CD4-positive, alpha-beta T cell treated with Interleukin-4 for 4 hours (primary cell): Measurements from ENCODE around the gene PPP6R2.

Experiments used
- DNase-seq: peaks from one replicate; pipeline ENCODE4 v3.0.0-alpha.2; 2020

The PPP6R2 gene

DNA sequence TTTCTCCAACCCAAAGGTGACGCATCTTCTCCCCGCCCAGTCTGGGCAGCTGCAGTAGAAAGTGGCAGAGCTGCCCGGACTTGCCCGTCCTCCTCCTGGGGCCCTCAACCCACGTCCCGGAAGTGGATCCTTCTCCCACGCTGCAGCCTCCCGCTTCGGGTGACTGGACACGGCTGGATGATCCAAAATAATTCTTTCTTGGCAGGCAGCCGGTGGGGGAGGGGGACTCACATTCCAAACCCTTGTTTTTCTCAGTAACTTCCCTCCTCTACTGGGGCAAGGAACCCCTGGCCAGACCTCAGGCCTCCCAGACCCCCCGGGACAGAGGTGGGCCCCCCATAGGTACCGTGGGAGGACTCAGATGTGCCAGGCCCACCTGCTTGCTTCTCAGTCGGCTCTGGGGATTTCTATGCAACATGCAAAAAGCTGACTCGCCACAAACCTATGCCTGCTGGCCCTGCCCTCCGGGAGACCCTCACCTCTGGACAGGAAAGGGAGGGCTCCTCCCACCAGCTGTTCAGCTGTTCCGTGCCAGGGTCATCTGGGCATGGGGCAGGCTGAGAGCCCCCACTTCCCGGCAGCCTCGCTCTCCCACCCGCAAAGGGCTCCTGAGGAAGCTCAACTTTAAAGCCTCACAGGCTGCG, 37.1 kb upstream of the PPP6R2 start:
- no peak for DNase-seq

GRCh38 chr22:50306753-50307749, 36.1 kb upstream of the PPP6R2 start, which contains the start of gene PLXNB2:
PLXNB2 (minus strand) TSS chr22:50307646; CDS start chr22:50290584, 17,062 bp downstream.
- DNase-seq, result no peak

- DNase-seq, result no peak
These were observed 35.1 kb upstream of the PPP6R2 start for GRCh38 chr22:50307890-50308596.

- no peak for DNase-seq
These were observed 34.6 kb upstream of the PPP6R2 start for GRCh38 chr22:50308597-50308935.

- no peak for DNase-seq
These were observed 34.0 kb upstream of the PPP6R2 start for GRCh38 chr22:50308986-50309600.

DNA sequence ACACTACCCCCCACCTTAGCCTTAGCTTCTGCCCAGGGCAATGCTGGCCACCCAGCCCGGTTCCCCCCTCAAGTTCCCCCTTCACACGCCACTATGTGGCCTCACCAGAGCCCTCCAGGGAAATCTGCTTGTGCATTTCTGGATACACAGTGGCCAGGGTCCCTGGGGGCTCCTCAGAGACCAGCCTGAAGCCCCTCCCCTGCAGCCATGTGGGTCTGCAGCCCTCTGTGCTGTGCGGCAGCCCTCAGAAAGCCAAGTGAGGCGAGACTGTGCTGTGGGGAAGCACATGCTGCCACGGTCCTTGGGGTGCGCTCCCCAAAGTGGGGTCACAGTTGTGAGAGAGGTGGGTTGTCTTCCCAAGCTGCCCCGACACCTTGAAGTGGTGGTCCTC, 33.5 kb upstream of the PPP6R2 start:
- no peak for DNase-seq

GRCh38 chr22:50310031-50310722, 33.0 kb upstream of the PPP6R2 start:
- DNase-seq, result no peak

DNA sequence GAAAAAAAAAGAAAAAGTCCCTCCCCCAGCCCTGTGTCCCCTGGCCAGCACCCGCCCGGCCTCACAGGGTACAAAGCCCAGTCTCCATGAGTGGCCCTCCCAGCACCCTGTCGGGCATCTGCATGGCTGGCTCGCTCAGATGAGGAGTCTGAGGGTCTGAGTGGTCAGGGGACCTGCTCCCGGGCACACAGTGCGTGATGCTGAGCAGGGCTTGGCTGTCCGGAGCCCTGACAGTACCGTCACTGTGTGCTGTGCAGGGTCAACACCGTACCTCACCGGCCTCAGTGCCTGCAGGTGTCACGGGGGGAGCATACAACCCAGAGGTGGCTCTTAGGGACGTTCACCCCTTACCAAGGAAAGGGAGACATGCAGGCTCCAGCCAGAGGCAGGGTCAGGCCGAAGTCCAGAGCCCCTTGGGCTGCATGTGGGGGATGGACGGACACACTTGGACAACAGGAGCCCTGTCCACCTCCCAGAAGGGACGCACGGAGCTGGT, 32.1 kb upstream of the PPP6R2 start:
- no peak for DNase-seq

GRCh38 chr22:50311606-50312351, 31.3 kb upstream of the PPP6R2 start:
- no peak for DNase-seq

- DNase-seq, result no peak
These were observed 30.8 kb upstream of the PPP6R2 start for GRCh38 chr22:50312371-50312770.

DNA sequence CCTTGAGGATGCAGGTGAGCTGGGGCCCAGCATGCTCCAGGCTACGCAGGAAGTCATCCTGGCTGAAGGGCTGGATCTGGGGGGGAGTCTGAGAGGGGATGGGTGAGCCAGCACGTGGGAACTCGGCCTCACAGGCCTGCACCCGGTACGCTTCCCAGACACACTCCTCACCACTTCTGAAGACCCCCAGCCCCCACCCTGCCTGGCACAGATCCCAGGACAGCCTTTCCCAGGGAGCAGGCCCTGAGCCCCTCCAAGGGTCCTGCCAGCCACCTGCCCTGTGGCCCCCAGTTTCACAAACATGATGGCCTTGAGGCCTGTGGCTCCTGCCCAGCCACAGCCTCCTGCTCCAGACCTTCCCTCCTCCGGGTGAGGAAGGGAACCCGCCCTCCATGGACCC, 30.1 kb upstream of the PPP6R2 start:
- no peak for DNase-seq

DNA sequence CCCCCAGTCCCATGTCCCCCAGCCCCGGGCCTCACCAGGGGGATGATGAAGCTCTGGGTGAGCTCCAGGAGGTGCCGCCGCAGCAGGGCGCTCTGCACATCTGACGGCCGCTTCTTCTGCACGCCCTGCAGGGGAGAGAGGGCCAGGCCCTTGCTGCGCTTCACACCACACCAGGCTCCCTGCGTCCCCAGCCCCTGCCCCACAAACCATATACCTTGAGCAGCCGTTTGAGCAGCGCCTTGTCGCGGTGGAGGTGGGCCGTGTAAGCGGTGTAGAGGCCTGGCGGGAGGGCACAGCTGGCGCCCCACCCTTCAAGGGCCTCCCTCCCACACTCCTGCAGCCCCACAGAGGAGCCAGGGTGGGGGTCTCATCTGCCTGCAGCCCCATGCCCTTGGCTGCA, 29.5 kb upstream of the PPP6R2 start:
- DNase-seq, result no peak

DNA sequence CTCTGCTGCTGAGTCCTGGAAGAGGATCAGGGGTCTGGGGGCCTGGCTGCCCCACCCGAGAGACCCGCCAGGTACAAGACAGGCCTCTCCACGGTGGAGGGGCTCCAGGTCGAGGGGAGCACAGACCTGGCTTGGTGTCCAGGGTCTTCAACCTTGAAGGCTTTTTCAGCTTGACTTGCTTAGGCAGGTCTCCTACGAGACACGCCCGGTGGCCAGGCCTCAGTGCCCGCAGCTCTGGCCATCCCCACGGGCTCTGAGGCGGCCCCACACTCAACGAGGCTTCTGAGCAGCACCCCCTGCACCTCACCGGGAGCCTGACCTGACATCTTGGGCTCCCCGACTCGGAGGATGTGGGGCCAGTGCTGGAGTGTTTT, 29.1 kb upstream of the PPP6R2 start:
- DNase-seq, result no peak

- DNase-seq, result peak; percentile 69
These were observed 28.5 kb upstream of the PPP6R2 start for GRCh38 chr22:50314455-50315288.

DNA sequence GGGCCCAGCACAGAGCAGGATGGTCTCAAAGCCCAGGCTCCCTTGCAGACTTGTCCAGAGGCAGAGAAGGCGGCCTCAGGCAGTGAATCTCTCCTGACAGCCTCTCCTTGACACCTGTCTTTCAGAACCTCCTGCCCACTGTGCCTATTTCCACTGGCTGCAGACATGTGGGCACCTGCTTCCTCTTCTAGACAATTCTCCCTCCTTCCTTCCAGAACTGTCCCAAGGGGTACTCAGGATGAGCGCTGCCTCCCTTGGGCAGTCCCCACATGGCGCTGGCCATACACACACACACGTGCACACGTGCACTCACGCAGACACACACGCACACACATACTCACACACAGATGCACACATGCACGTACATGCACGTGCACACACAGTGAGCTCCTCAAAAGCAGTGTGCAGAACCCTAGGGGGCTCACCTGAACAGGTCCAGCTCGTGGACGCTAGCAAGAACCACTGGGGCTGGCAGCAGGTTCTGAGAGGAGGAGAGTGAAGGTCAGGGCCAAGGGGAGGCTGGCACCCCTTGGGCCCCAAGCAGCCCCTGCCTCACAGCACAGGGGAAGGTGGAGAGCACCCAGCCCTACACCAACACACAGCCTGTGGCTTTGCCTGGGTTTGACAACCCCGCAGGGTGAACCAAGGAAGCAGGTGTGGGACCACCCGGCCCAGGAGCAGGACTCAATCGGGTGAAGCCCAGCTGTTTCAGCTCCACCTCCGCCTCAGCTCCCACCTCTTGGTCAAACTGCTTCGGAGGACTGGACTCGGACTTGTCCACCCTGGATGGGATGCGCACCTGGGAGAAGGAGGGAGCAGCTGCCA, 27.6 kb upstream of the PPP6R2 start:
- DNase-seq, result no peak

DNA sequence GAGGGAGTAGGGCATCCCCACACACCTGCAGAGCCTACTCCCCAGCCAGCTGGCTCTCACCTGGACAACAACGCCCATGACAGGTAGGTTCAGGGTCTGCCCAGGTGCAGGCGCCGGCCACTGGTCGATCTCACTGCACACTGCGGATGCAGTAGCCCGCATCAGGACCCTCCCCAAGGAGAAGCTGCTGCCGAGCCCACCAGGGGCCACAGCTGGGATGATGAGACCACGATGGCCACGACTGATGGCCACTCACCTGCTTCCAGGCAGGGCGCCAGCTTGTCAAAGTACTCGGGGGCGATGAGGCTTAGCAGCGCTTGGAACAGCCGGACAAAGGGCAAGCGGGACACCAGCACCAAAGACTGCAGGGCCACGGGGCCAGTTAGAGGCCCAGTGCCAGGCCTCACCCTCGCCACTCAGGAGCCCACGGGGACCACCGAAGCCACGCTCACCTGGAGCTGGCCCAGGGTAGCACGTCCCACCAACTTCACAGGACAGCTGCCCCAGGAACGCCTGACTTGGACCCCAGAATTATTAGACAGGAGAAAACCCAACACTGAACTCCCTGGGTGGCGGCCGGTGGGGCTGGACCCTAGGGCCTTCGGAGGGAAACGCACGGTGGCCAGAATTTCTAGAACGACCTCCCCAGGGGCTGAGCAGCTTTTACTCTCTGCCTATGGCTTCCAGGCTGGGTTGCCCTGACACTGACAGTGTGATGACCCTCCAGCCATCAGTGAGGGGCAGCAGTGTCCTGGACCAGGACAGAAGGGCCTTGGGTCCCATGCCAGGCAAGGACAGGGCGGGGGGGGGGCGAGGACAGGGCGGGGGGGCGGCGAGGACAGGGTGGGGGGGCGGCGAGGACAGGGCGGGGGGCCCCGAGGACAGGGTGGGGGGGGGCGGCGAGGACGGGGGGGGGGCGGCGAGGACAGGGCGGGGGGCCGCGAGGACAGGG, 26.7 kb upstream of the PPP6R2 start:
- DNase-seq, result no peak

DNA sequence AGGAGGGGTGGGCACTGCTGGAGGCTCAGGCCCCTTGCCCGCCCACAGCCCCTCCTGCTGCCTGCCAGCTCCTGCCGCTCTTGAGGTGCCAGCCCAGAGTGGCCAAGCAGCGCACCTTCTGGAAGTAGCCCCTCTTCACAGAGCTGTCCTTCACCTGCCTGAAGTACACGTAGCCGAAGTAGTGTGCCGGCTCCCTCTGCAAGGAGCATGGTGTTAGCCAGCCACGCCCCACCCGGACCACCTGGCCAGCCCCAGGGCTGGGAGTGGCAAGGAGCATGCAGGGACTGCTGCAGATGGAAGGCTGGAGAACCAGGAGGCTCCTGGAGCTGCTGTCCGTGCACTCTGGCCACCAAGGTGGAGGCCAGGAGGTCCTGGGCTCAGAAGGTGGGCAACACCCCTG, 25.9 kb upstream of the PPP6R2 start:
- no peak for DNase-seq

GRCh38 chr22:50317674-50318073, 25.5 kb upstream of the PPP6R2 start:
- no peak for DNase-seq

- no peak for DNase-seq
These were observed 24.8 kb upstream of the PPP6R2 start for GRCh38 chr22:50318356-50318697.
